ENCODE results near the gene CYP4F8.

Gene CYP4F8

GRCh38 chr19:15609261-15609660 is 5.8 kb upstream of the CYP4F8 start:
- no peak overlapping the region for H2AFZ ChIP-seq (ENCODE audit: low read length)
- H3K36me3 ChIP-seq (replicated peaks in 1 of 2; ENCODE audit: control insufficient read depth in 2 of 2, insufficient read depth in 2 of 2, low read length in 2 of 2), result no peaks in the 10 kb centered on the region
- H4K8ac ChIP-seq (ENCODE audit: low read depth, low read length), result no peak overlapping the region
- no peak overlapping the region for H3K27ac ChIP-seq (replicated peaks; ENCODE audit: low read length)
- no peak overlapping the region for H2BK120ac ChIP-seq (ENCODE audit: low read depth, low read length)
- H2BK5ac ChIP-seq (ENCODE audit: low read length), result no peak overlapping the region
- H3K4me2 ChIP-seq (ENCODE audit: insufficient read depth, low read length, poor library complexity, severe bottlenecking), result no peak overlapping the region
- peaks cover 2% of the 10 kb centered on the region for H3K79me1 ChIP-seq (ENCODE audit: low read depth, low read length)
- H3K4me3 ChIP-seq (ENCODE audit: low read length in 2 of 2), result no peak overlapping the region
- no peak overlapping the region for H3K18ac ChIP-seq (ENCODE audit: low read length)
- no CpG with 5 or more reads among the region's 8 CpGs for WGBS, 2 donors (ENCODE audit: extremely low coverage in 2 of 2, insufficient read length in 2 of 2, insufficient replicate concordance in 1 of 2)
- no peaks in the 10 kb centered on the region for H3K27me3 ChIP-seq (ENCODE audit: control insufficient read depth in 3 of 3, insufficient read depth in 3 of 3, low read depth in 1 of 3, low read length in 3 of 3)
- H4K91ac ChIP-seq (ENCODE audit: low read depth, low read length, poor library complexity), result no peak overlapping the region
- DNase-seq (ENCODE audit: low spot score), result no peak
- no peak overlapping the region for H2BK15ac ChIP-seq (ENCODE audit: low read length)
- no peak overlapping the region for H3K4ac ChIP-seq (ENCODE audit: low read length)
- no peak overlapping the region for H3K23ac ChIP-seq (ENCODE audit: low read depth, low read length, poor library complexity)
- no peak overlapping the region for H3K9ac ChIP-seq (ENCODE audit: low read depth, low read length, poor library complexity)
- no peak overlapping the region for H3K14ac ChIP-seq (ENCODE audit: low read length)
- peaks cover 0 to 17% of the 10 kb centered on the region in 2 donors for H3K9me3 ChIP-seq (replicated peaks in 1 of 2; ENCODE audit: control insufficient read depth in 2 of 2, insufficient read depth in 1 of 2, low read depth in 1 of 2, low read length in 2 of 2)
- H3K4me1 ChIP-seq (ENCODE audit: control insufficient read depth in 2 of 2, insufficient read depth in 1 of 2, low read depth in 1 of 2, low read length in 2 of 2), result no peaks in the 10 kb centered on the region
- H2BK12ac ChIP-seq (ENCODE audit: low read length), result no peak overlapping the region
- H2AK5ac ChIP-seq (ENCODE audit: low read depth, low read length), result no peak overlapping the region

- no peak overlapping the region for H3K18ac ChIP-seq (ENCODE audit: low read length)
- H3K4me2 ChIP-seq (ENCODE audit: insufficient read depth, low read length, poor library complexity, severe bottlenecking), result no peak overlapping the region
- H2BK5ac ChIP-seq (ENCODE audit: low read length), result no peak overlapping the region
- H3K36me3 ChIP-seq (replicated peaks in 1 of 2; ENCODE audit: control insufficient read depth in 2 of 2, insufficient read depth in 2 of 2, low read length in 2 of 2), result no peaks in the 10 kb centered on the region
- H2AK5ac ChIP-seq (ENCODE audit: low read depth, low read length), result no peak overlapping the region
- peaks cover 0 to 36% of the 10 kb centered on the region in 2 donors for H3K9me3 ChIP-seq (replicated peaks in 1 of 2; ENCODE audit: control insufficient read depth in 2 of 2, insufficient read depth in 1 of 2, low read depth in 1 of 2, low read length in 2 of 2)
- H4K91ac ChIP-seq (ENCODE audit: low read depth, low read length, poor library complexity), result no peak overlapping the region
- H3K4ac ChIP-seq (ENCODE audit: low read length), result no peak overlapping the region
- no peak overlapping the region for H2BK15ac ChIP-seq (ENCODE audit: low read length)
- H3K27ac ChIP-seq (replicated peaks; ENCODE audit: low read length), result no peak overlapping the region
- no peak overlapping the region for H3K14ac ChIP-seq (ENCODE audit: low read length)
- H3K4me3 ChIP-seq (ENCODE audit: low read length in 2 of 2), result no peak overlapping the region
- H3K9ac ChIP-seq (ENCODE audit: low read depth, low read length, poor library complexity), result no peak overlapping the region
- no peak for DNase-seq (ENCODE audit: low spot score)
- H2BK120ac ChIP-seq (ENCODE audit: low read depth, low read length), result no peak overlapping the region
- H2BK12ac ChIP-seq (ENCODE audit: low read length), result no peak overlapping the region
- no peak overlapping the region for H3K23ac ChIP-seq (ENCODE audit: low read depth, low read length, poor library complexity)
- no peaks in the 10 kb centered on the region for H3K27me3 ChIP-seq (ENCODE audit: control insufficient read depth in 3 of 3, insufficient read depth in 3 of 3, low read depth in 1 of 3, low read length in 3 of 3)
- no CpG with 5 or more reads among the region's 5 CpGs for WGBS, 2 donors (ENCODE audit: extremely low coverage in 2 of 2, insufficient read length in 2 of 2, insufficient replicate concordance in 1 of 2)
- H2AFZ ChIP-seq (ENCODE audit: low read length), result no peak overlapping the region
- no peak overlapping the region for H4K8ac ChIP-seq (ENCODE audit: low read depth, low read length)
- peaks cover 2% of the 10 kb centered on the region for H3K79me1 ChIP-seq (ENCODE audit: low read depth, low read length)
- no peaks in the 10 kb centered on the region for H3K4me1 ChIP-seq (ENCODE audit: control insufficient read depth in 2 of 2, insufficient read depth in 1 of 2, low read depth in 1 of 2, low read length in 2 of 2)
Observed at GRCh38 chr19:15612342-15612741, 2.7 kb upstream of the CYP4F8 start.

GRCh38 chr19:15613338-15613737 is 1.7 kb upstream of the CYP4F8 start:
- Histone ChIP-seq H2BK5ac (ENCODE audit: low read length) (no peak overlapping the region), H3K9ac (ENCODE audit: low read depth, low read length, poor library complexity) (no peak overlapping the region), H3K79me1 (ENCODE audit: low read depth, low read length) (peaks cover 2% of the 10 kb centered on the region), H3K18ac (ENCODE audit: low read length) (no peak overlapping the region), H3K9me3 (replicated peaks in 1 of 2; ENCODE audit: control insufficient read depth in 2 of 2, insufficient read depth in 1 of 2, low read depth in 1 of 2, low read length in 2 of 2) (peaks cover 0 to 45% of the 10 kb centered on the region in 2 donors), H3K4me3 (ENCODE audit: low read length in 2 of 2) (no peak overlapping the region), H4K91ac (ENCODE audit: low read depth, low read length, poor library complexity) (no peak overlapping the region), H3K4me2 (ENCODE audit: insufficient read depth, low read length, poor library complexity, severe bottlenecking) (no peak overlapping the region), H2BK15ac (ENCODE audit: low read length) (no peak overlapping the region), H3K14ac (ENCODE audit: low read length) (no peak overlapping the region), H3K23ac (ENCODE audit: low read depth, low read length, poor library complexity) (no peak overlapping the region), H3K4me1 (ENCODE audit: control insufficient read depth in 2 of 2, insufficient read depth in 1 of 2, low read depth in 1 of 2, low read length in 2 of 2) (no peaks in the 10 kb centered on the region), H2AFZ (ENCODE audit: low read length) (no peak overlapping the region), H2AK5ac (ENCODE audit: low read depth, low read length) (no peak overlapping the region), H3K27me3 (ENCODE audit: control insufficient read depth in 3 of 3, insufficient read depth in 3 of 3, low read depth in 1 of 3, low read length in 3 of 3) (no peaks in the 10 kb centered on the region), H2BK120ac (ENCODE audit: low read depth, low read length) (no peak overlapping the region), H3K27ac (replicated peaks; ENCODE audit: low read length) (no peak overlapping the region), H4K8ac (ENCODE audit: low read depth, low read length) (no peak overlapping the region), H3K36me3 (replicated peaks in 1 of 2; ENCODE audit: control insufficient read depth in 2 of 2, insufficient read depth in 2 of 2, low read length in 2 of 2) (no peaks in the 10 kb centered on the region), H2BK12ac (ENCODE audit: low read length) (no peak overlapping the region), H3K4ac (ENCODE audit: low read length) (no peak overlapping the region)
- WGBS, 2 donors (ENCODE audit: extremely low coverage in 2 of 2, insufficient read length in 2 of 2, insufficient replicate concordance in 1 of 2), result no CpG with 5 or more reads among the region's 3 CpGs
- no peak for DNase-seq (ENCODE audit: low spot score)

- Histone ChIP-seq H3K36me3 (replicated peaks in 1 of 2; ENCODE audit: control insufficient read depth in 2 of 2, insufficient read depth in 2 of 2, low read length in 2 of 2) (no peaks in the 10 kb centered on the region), H3K79me1 (ENCODE audit: low read depth, low read length) (no peaks in the 10 kb centered on the region), H3K27me3 (ENCODE audit: control insufficient read depth in 3 of 3, insufficient read depth in 3 of 3, low read depth in 1 of 3, low read length in 3 of 3) (no peaks in the 10 kb centered on the region), H3K4me1 (ENCODE audit: control insufficient read depth in 2 of 2, insufficient read depth in 1 of 2, low read depth in 1 of 2, low read length in 2 of 2) (no peaks in the 10 kb centered on the region), H3K14ac (ENCODE audit: low read length) (no peak overlapping the region), H2BK5ac (ENCODE audit: low read length) (no peak overlapping the region), H3K4ac (ENCODE audit: low read length) (no peak overlapping the region), H3K9ac (ENCODE audit: low read depth, low read length, poor library complexity) (no peak overlapping the region), H3K4me3 (ENCODE audit: low read length in 2 of 2) (peak overlapping the region in 1 of 2 donors; percentile 52), H3K27ac (replicated peaks; ENCODE audit: low read length) (no peak overlapping the region), H3K4me2 (ENCODE audit: insufficient read depth, low read length, poor library complexity, severe bottlenecking) (no peak overlapping the region), H2BK120ac (ENCODE audit: low read depth, low read length) (no peak overlapping the region), H3K23ac (ENCODE audit: low read depth, low read length, poor library complexity) (no peak overlapping the region), H4K91ac (ENCODE audit: low read depth, low read length, poor library complexity) (no peak overlapping the region), H2AK5ac (ENCODE audit: low read depth, low read length) (no peak overlapping the region), H2BK15ac (ENCODE audit: low read length) (no peak overlapping the region), H2BK12ac (ENCODE audit: low read length) (no peak overlapping the region), H3K9me3 (replicated peaks in 1 of 2; ENCODE audit: control insufficient read depth in 2 of 2, insufficient read depth in 1 of 2, low read depth in 1 of 2, low read length in 2 of 2) (peaks cover 0 to 55% of the 10 kb centered on the region in 2 donors), H4K8ac (ENCODE audit: low read depth, low read length) (no peak overlapping the region), H3K18ac (ENCODE audit: low read length) (no peak overlapping the region), H2AFZ (ENCODE audit: low read length) (no peak overlapping the region)
- no CpG with 5 or more reads among the region's 14 CpGs for WGBS, 2 donors (ENCODE audit: extremely low coverage in 2 of 2, insufficient read length in 2 of 2, insufficient replicate concordance in 1 of 2)
- no peak for DNase-seq (ENCODE audit: low spot score)
Observed at GRCh38 chr19:15615526-15615925, 508 bp downstream of the CYP4F8 start.
